ENCODE data around the gene MARCHF2. TPM values are rescaled to one million over a fixed set of nuclear protein-coding genes. Genes with fewer than 3 reads are reported as not detected.

The MARCHF2 gene
- polyA plus RNA-seq, 1 of the 3 experiments (the other 2 are of a cell fraction) = 57.2 TPM

- no peak for TF ChIP-seq JUND (IDR thresholded peaks at IDR 0.05)
- TF ChIP-seq POLR2AphosphoS5 (IDR thresholded peaks at IDR 0.05; ENCODE audit: low read depth, low read length) = no peak
- H3K4me1 ChIP-seq (ENCODE audit: control insufficient read depth in 1 of 2, insufficient read depth in 2 of 2, low read depth in 1 of 2, low read length in 1 of 2) = peaks cover 7 to 31% of the 10 kb centered on the region in 2 experiments; a peak in 2 of 4 replicates
- H3K9ac ChIP-seq = no peak overlapping the region
- no peak overlapping the region for H3K27ac ChIP-seq (ENCODE audit: low read depth in 2 of 2, low read length in 1 of 2)
- ChIA-PET POLR2A (no interaction called here), CTCF (interaction anchor here (0.9 to 8.0 kb wide), 3 partner anchors 9 to 42 kb away, joined by 3 to 78 read pairs (median 5); no protein-coding TSS in a partner anchor)
- no peaks in the 10 kb centered on the region for H3K9me3 ChIP-seq
- H3K79me2 ChIP-seq (ENCODE audit: insufficient read depth) = peaks cover 85% of the 10 kb centered on the region
- no peak overlapping the region for H2AFZ ChIP-seq (ENCODE audit: low read depth)
- H3K27me3 ChIP-seq (ENCODE audit: insufficient read depth) = no peaks in the 10 kb centered on the region
- no peak overlapping the region for H3K4me2 ChIP-seq
- H4K20me1 ChIP-seq (ENCODE audit: insufficient read depth) = peaks cover 75% of the 10 kb centered on the region
- H3K4me3 ChIP-seq (ENCODE audit: low read depth in 2 of 2, low read length in 1 of 2) = no peak overlapping the region
- H3K36me3 ChIP-seq (replicated peaks in 1 of 2; ENCODE audit: control insufficient read depth in 1 of 2, insufficient read depth in 2 of 2, low read length in 1 of 2) = peaks cover 0 to 7% of the 10 kb centered on the region in 2 experiments
- H3F3A ChIP-seq (replicated peaks; ENCODE audit: insufficient read depth) = peaks cover under 1% of the 10 kb centered on the region
- 95% methylated on average over 7 of the region's 7 CpGs for WGBS (ENCODE audit: low lambda C conversion rate)
- DNase-seq = peak; percentile 14
- no peaks in the 10 kb centered on the region for H3K9me2 ChIP-seq
These were observed 16.9 kb upstream of the MARCHF2 start for GRCh38 chr19:8396185-8396562.

GRCh38 chr19:8396563-8397203, 16.4 kb upstream of the MARCHF2 start:
- H3K79me2 ChIP-seq (ENCODE audit: insufficient read depth) = peaks cover 80% of the 10 kb centered on the region
- H2AFZ ChIP-seq (ENCODE audit: low read depth) = no peak overlapping the region
- WGBS (ENCODE audit: low lambda C conversion rate) = 57% methylated on average over 21 of the region's 22 CpGs
- H3K27me3 ChIP-seq (ENCODE audit: insufficient read depth) = no peaks in the 10 kb centered on the region
- no peak overlapping the region for H3K4me3 ChIP-seq (ENCODE audit: low read depth in 2 of 2, low read length in 1 of 2)
- peaks cover 70% of the 10 kb centered on the region for H4K20me1 ChIP-seq (ENCODE audit: insufficient read depth)
- TF ChIP-seq NRF1 (IDR thresholded peaks at IDR 0.05; ENCODE audit: low read depth, low read length) (no peak), CTCF (IDR thresholded peaks at IDR 0.05) (peak; percentile 74), ELF1 (IDR thresholded peaks at IDR 0.05) (no peak), IRF3 (IDR thresholded peaks at IDR 0.05; ENCODE audit: low read depth, low read length) (no peak), MXI1 (IDR thresholded peaks at IDR 0.05; ENCODE audit: low read depth, low read length) (no peak), SMC3 (IDR thresholded peaks at IDR 0.05; ENCODE audit: low read depth, low read length) (peak; percentile 91), GATA2 (CRISPR knock-in tag; IDR thresholded peaks at IDR 0.05) (no peak), ZBTB33 (IDR thresholded peaks at IDR 0.05; ENCODE audit: borderline replicate concordance, low read depth) (no peak), RAD21 (IDR thresholded peaks at IDR 0.05; ENCODE audit: low read length) (peak; percentile 70), MAX (IDR thresholded peaks at IDR 0.05; ENCODE audit: low read depth) (no peak)
- POLR2A ChIA-PET = no interaction called here
- no peak overlapping the region for H3K9ac ChIP-seq
- H3K4me1 ChIP-seq (ENCODE audit: control insufficient read depth in 1 of 2, insufficient read depth in 2 of 2, low read depth in 1 of 2, low read length in 1 of 2) = peaks cover 2 to 26% of the 10 kb centered on the region in 2 experiments; a peak in 2 of 4 replicates
- no peaks in the 10 kb centered on the region for H3K9me2 ChIP-seq
- peaks cover 0 to 7% of the 10 kb centered on the region in 2 experiments for H3K36me3 ChIP-seq (replicated peaks in 1 of 2; ENCODE audit: control insufficient read depth in 1 of 2, insufficient read depth in 2 of 2, low read length in 1 of 2)
- H3K4me2 ChIP-seq = no peak overlapping the region
- no peaks in the 10 kb centered on the region for H3K9me3 ChIP-seq
- H3F3A ChIP-seq (replicated peaks; ENCODE audit: insufficient read depth) = no peaks in the 10 kb centered on the region
- CTCF ChIA-PET = interaction anchor here (0.8 to 8.0 kb wide), 5 partner anchors 12 to 62 kb away, joined by 3 to 78 read pairs (median 10); no protein-coding TSS in a partner anchor
- no peak overlapping the region for H3K27ac ChIP-seq (ENCODE audit: low read depth in 2 of 2, low read length in 1 of 2)
- DNase-seq = peak; percentile 86
